Measurements from ENCODE around the gene SPEF1. TPM values are rescaled to one million over a fixed set of nuclear protein-coding genes. Genes with fewer than 3 reads are reported as not detected.

The SPEF1 gene
- total and polyA plus RNA-seq, 2 of the 13 experiments (the other 11 are each of a cell fraction or from before 2014, with no cell fraction given), result 0.11 to 0.27 TPM

GRCh38 chr20:3749689-3750531 is 31.3 kb downstream of the SPEF1 start:
- no peak overlapping the region for H3K27ac ChIP-seq (ENCODE audit: extremely low read length, insufficient read depth, low read length)
- no peak overlapping the region for H2AFZ ChIP-seq (ENCODE audit: low read length)
- DNase-seq (ENCODE audit: low spot score) (peak; percentile 56), FAIRE-seq (no peak), ATAC-seq (peak; percentile 81)
- no peaks in the 10 kb centered on the region for H4K20me1 ChIP-seq (ENCODE audit: insufficient read depth, low read length)
- in situ Hi-C loops (cut with HindIII; ENCODE audit: extremely low pct_ligation_motif_present, low pct_unique_long_range_greater_than_20kb), result no loop called here
- whole genome bisulfite sequencing (ENCODE audit: low lambda C conversion rate), result 39% methylated on average over 47 of the region's 72 CpGs
- H3K4me1 ChIP-seq (ENCODE audit: insufficient read depth, low read length), result peaks cover 44% of the 10 kb centered on the region
- peak overlapping the region; percentile 38; the same call in 1 of the 2 replicates for H3K9ac ChIP-seq (ENCODE audit: insufficient read depth, low read depth, low read length)
- intact Hi-C loops (cut with micrococcal nuclease; ENCODE audit: unreplicated experiment), result loop anchor here (1.0 kb wide), 2 partner anchors 34 to 74 kb away; no protein-coding TSS in a partner anchor
- no peaks in the 10 kb centered on the region for H3K9me3 ChIP-seq (ENCODE audit: low read length)
- CTCF ChIA-PET (ENCODE audit: low intra/inter-chr PET ratio, low total read pairs), result interaction anchor here (1.3 to 2.9 kb wide), 7 partner anchors 19 to 73 kb away, joined by 5 to 45 read pairs (median 9); partner anchors contain the start of genes ADISSP, AP5S1 and SPEF1
- no TSS peak for BruUV-seq (replicated peaks)
- H3K79me2 ChIP-seq (ENCODE audit: insufficient read depth, low read length), result no peaks in the 10 kb centered on the region
- H3K4me2 ChIP-seq (ENCODE audit: low read depth, low read length), result peak overlapping the region; percentile 86
- peaks cover 6 to 36% of the 10 kb centered on the region in 2 experiments; a peak in 4 of 5 replicates for H3K27me3 ChIP-seq (ENCODE audit: control insufficient read depth in 1 of 2, insufficient read depth in 2 of 2, low read length in 2 of 2)
- H3K36me3 ChIP-seq (replicated peaks in 1 of 2; ENCODE audit: control insufficient read depth in 1 of 2, insufficient read depth in 2 of 2, low read length in 2 of 2), result peaks cover 4 to 5% of the 10 kb centered on the region in 2 experiments; a peak in 3 of 5 replicates
- POLR2A ChIA-PET, result interaction anchor here (1.2 to 2.8 kb wide), 3 partner anchors 9 to 19 kb away, joined by 4 to 13 read pairs (median 11); partner anchors contain the start of gene ADISSP
- H3K4me3 ChIP-seq (replicated peaks in 1 of 3; ENCODE audit: insufficient read depth in 1 of 3, low read depth in 2 of 3, low read length in 3 of 3), result peak overlapping the region; percentile 25 to 73 (median 42); a peak in 5 of 6 replicates
- TF ChIP-seq TBX2 (CRISPR knock-in tag; IDR thresholded peaks at IDR 0.05; ENCODE audit: borderline replicate concordance) (peak; percentile 64; the same call in 1 of the 2 replicates), ETS1 (CRISPR knock-in tag; IDR thresholded peaks at IDR 0.05) (0 out of 2 replicates have a peak, but pooled peaks have one; percentile 11), SOX6 (IDR thresholded peaks at IDR 0.05) (no peak), SOX6 (CRISPR knock-in tag; IDR thresholded peaks at IDR 0.05) (peak; percentile 39; the same call in 1 of the 2 replicates), RXRA (CRISPR knock-in tag; IDR thresholded peaks at IDR 0.05) (peak; percentile 3; the same call in 1 of the 2 replicates), ZNF670 (CRISPR knock-in tag; IDR thresholded peaks at IDR 0.05; ENCODE audit: borderline replicate concordance) (peak; percentile 37; the same call in 1 of the 2 replicates), HNRNPUL1 (IDR thresholded peaks at IDR 0.05; ENCODE audit: low read depth, low read length) (no peak), KLF6 (CRISPR knock-in tag; IDR thresholded peaks at IDR 0.05) (0 out of 2 replicates have a peak, but pooled peaks have one; percentile 36), NBN (conservative IDR thresholded peaks at IDR 0.05) (no peak), ZNF318 (CRISPR knock-in tag; IDR thresholded peaks at IDR 0.05) (0 out of 2 replicates have a peak, but pooled peaks have one; percentile 3), ZSCAN21 (CRISPR knock-in tag; IDR thresholded peaks at IDR 0.05; ENCODE audit: borderline replicate concordance) (peak; percentile 90; the same call in 1 of the 2 replicates), ASH2L (IDR thresholded peaks at IDR 0.05; ENCODE audit: insufficient read length, low read depth, low read length) (peak; percentile 54), ZNF788 (CRISPR knock-in tag; IDR thresholded peaks at IDR 0.05; ENCODE audit: borderline replicate concordance) (peak; percentile 71; the same call in 1 of the 2 replicates)
